Right lobe of liver (tissue), 6 donors: ENCODE data around the gene ACSL6. TPM values are rescaled to one million over a fixed set of nuclear protein-coding genes. Genes with fewer than 3 reads are reported as not detected.

ENCODE experiments used
- ATAC-seq, 4 donors: fragments of 200-7000 bp; cut with Tn5 transposase; one replicate each; pipeline ENCODE4 v1.9.1; 2020; ENCODE audit warnings: mild to moderate bottlenecking in 4 of 4, moderate library complexity in 4 of 4
- DNase-seq, 3 donors: peaks; one replicate each; pipeline ENCODE4 v3.0.0-alpha.2; 2020
- H3K27ac ChIP-seq, 3 donors: fragments of 200-600 bp; one replicate each; pipeline ENCODE4 v1.8.0; 2022
- H3K27me3 ChIP-seq, 2 donors: fragments of 200-600 bp; one replicate each; pipeline ENCODE4 v1.8.0; 2022
- H3K36me3 ChIP-seq, 4 donors: fragments of 200-600 bp; sonication (generic) in 1 of 4; one replicate each; pipeline versions ENCODE4 v1.5.1 to v1.8.0; 2017 to 2022; ENCODE audit warnings: control low read depth in 1 of 4
- H3K4me1 ChIP-seq, 4 donors: fragments of 200-600 bp; sonication (generic) in 1 of 4; one replicate each; pipeline versions ENCODE4 v1.5.1 to v1.8.0; 2017 to 2022; ENCODE audit warnings: control low read depth in 1 of 4
- H3K4me3 ChIP-seq, 3 donors: fragments of 200-600 bp; one replicate each; pipeline ENCODE4 v1.8.0; 2022
- H3K9me3 ChIP-seq, 4 donors: fragments of 200-600 bp; sonication (generic) in 1 of 4; one replicate each; pipeline versions ENCODE4 v1.5.1 to v1.8.0; 2017 to 2022; ENCODE audit warnings: control low read depth in 1 of 4
- CTCF ChIP-seq, 4 donors: fragments of 200-600 bp in 3 of 4; fragments of 450-650 bp in 1 of 4; IDR thresholded peaks; one replicate each; pipeline versions ENCODE4 v1.5.1 to v1.8.0; 2016 to 2022; ENCODE audit warnings: antibody characterized with exemption in 4 of 4, mild to moderate bottlenecking in 2 of 4
- POLR2A ChIP-seq: fragments of 450-650 bp; IDR thresholded peaks from one replicate; pipeline ENCODE4 v1.6.1; 2017; ENCODE audit warnings: antibody characterized with exemption, mild to moderate bottlenecking
- WGBS: methylation state at CpG from one replicate; pipeline ENCODE4 v1.1.6; 2018; ENCODE audit warnings: low coverage, low lambda C conversion rate; ENCODE audit not compliant: insufficient coverage; ENCODE audit errors: missing lambda C conversion rate; 5-methylcytosine and 5-hydroxymethylcytosine counted together
- intact Hi-C, 2 donors: fragments of 100-400 bp; cut with DNase I; formaldehyde crosslinking; loops; one replicate each; pipeline versions ENCODE4 v1.11.2 to v1.14.1; 2022
- total RNA-seq, 6 experiments: library from RNA; depleted of rRNA in 2 of 6; stranded (reverse); fragments of >200 nt in 2 of 6; fragmentation: NEBNext Ultra II Directional in 3 of 6; extraction: Animal tissue kit (Norgen Biotek cat#: 25700) in 3 of 6; gene quantifications; one replicate each; pipeline versions ENCODE4 v1.1.0 to v1.2.4, GENCODE V29; 2016 to 2023
- donor health status: DM: no; HTN: yes; CAD: no.
- donor health status: DM: no; HTN: no; CAD: no.
- donor health status: DM: no; HTN: no; CAD: no.
- donor health status: DM: no; HTN: yes; CAD: no.
- donor health status: DM: no; HTN: yes; CAD: no.

The ACSL6 gene
- total RNA-seq, 6 experiments from 2014 or later: 1.3 to 6.0 (median 4.6) TPM

GRCh38 chr5:131943916-131944315, 67.5 kb downstream of the ACSL6 start:
- ATAC-seq: peak in 1 of 4 donors; percentile 28
- no peak overlapping the region for H3K27ac ChIP-seq

GRCh38 chr5:131942016-131942415, 69.4 kb downstream of the ACSL6 start:
- DNase-seq: no peak
- Histone ChIP-seq H3K4me1 (no peaks in the 10 kb centered on the region), H3K4me3 (no peak overlapping the region), H3K27me3 (no peaks in the 10 kb centered on the region), H3K27ac (no peak overlapping the region), H3K36me3 (no peaks in the 10 kb centered on the region), H3K9me3 (no peaks in the 10 kb centered on the region)
- intact Hi-C loops: no loop called here
- TF ChIP-seq CTCF (IDR thresholded peaks at IDR 0.05) (no peak), POLR2A (no peak)
- ATAC-seq: no peak

More at GRCh38 chr5:131943916-131944315, 67.5 kb downstream of the ACSL6 start:
- H3K4me1 ChIP-seq: no peaks in the 10 kb centered on the region
- H3K27me3 ChIP-seq: no peaks in the 10 kb centered on the region
- intact Hi-C loops: no loop called here
- 76% methylated on average over 2 of the region's 2 CpGs for WGBS
- TF ChIP-seq POLR2A (no peak), CTCF (IDR thresholded peaks at IDR 0.05) (no peak)
- H3K9me3 ChIP-seq: no peaks in the 10 kb centered on the region
- no peaks in the 10 kb centered on the region for H3K36me3 ChIP-seq
- H3K4me3 ChIP-seq: no peak overlapping the region
- no peak for DNase-seq

GRCh38 chr5:131939690-131940345, 71.6 kb downstream of the ACSL6 start:
- Histone ChIP-seq H3K9me3 (no peaks in the 10 kb centered on the region), H3K36me3 (no peaks in the 10 kb centered on the region), H3K4me3 (no peak overlapping the region), H3K4me1 (no peaks in the 10 kb centered on the region), H3K27ac (no peak overlapping the region), H3K27me3 (no peaks in the 10 kb centered on the region)
- intact Hi-C loops: no loop called here
- 57% methylated on average over 3 of the region's 3 CpGs for WGBS
- ATAC-seq (no peak), DNase-seq (no peak)
- TF ChIP-seq CTCF (IDR thresholded peaks at IDR 0.05): no peak
- TF ChIP-seq POLR2A: no peak

GRCh38 chr5:131932235-131932634, 79.2 kb downstream of the ACSL6 start:
- no peaks in the 10 kb centered on the region for H3K36me3 ChIP-seq
- H3K4me1 ChIP-seq: no peaks in the 10 kb centered on the region
- no peak overlapping the region for H3K27ac ChIP-seq
- no peaks in the 10 kb centered on the region for H3K9me3 ChIP-seq
- TF ChIP-seq CTCF (IDR thresholded peaks at IDR 0.05) (no peak), POLR2A (no peak)
- H3K4me3 ChIP-seq: no peak overlapping the region
- DNase-seq (no peak), ATAC-seq (no peak)
- WGBS: 51% methylated on average over 2 of the region's 2 CpGs
- intact Hi-C loops: no loop called here
- no peaks in the 10 kb centered on the region for H3K27me3 ChIP-seq

GRCh38 chr5:131928957-131929356, 82.5 kb downstream of the ACSL6 start:
- Histone ChIP-seq H3K4me3 (no peak overlapping the region), H3K4me1 (no peaks in the 10 kb centered on the region), H3K27me3 (no peaks in the 10 kb centered on the region), H3K9me3 (no peaks in the 10 kb centered on the region), H3K27ac (no peak overlapping the region), H3K36me3 (no peaks in the 10 kb centered on the region)
- TF ChIP-seq POLR2A (no peak), CTCF (IDR thresholded peaks at IDR 0.05) (no peak)
- DNase-seq (no peak), ATAC-seq (no peak)
- intact Hi-C loops: no loop called here
